H1 (cell line): ENCODE results near the gene SLC17A1. TPM values are rescaled to one million over a fixed set of nuclear protein-coding genes. Genes with fewer than 3 reads are reported as not detected.
A peak's percentile ranks its signal among the peaks of the same experiment; 100 is the strongest.

Experiments used
- CTCF ChIA-PET: fragments of 300-600 bp; sonication (Branson Sonifier 250); formaldehyde crosslinking; loops from one replicate; lab custom pipeline; 2021; ENCODE audit not compliant: partially characterized antibody; lab: Charles Lee
- POLR2A ChIA-PET: fragments of 300-600 bp; sonication (Branson Sonifier 250); formaldehyde crosslinking; loops from one replicate; lab custom pipeline; 2021; ENCODE audit warnings: inconsistent platforms; ENCODE audit not compliant: partially characterized antibody; lab: Charles Lee
- DNase-seq, 2 experiments: peaks; one replicate each; pipeline versions ENCODE4 v3.0.0 to v3.0.0-alpha.2; 2010 to 2022; ENCODE audit warnings: low spot score in 2 of 2, low read depth in 1 of 2, mixed read lengths in 1 of 2
- FAIRE-seq: peaks from 2 replicates; lab custom pipeline; 2011; peaks lifted over from hg19 to GRCh38; lab: Jason Lieb, UNC
- H2AFZ ChIP-seq: 2 replicates; pipeline ENCODE4 v1.8.1; 2012; ENCODE audit warnings: low read length, inconsistent platforms
- H2AK5ac ChIP-seq: 2 replicates; pipeline ENCODE4 v1.6.1; 2013; ENCODE audit warnings: low read depth, low read length
- H2BK120ac ChIP-seq: replicated peaks from 2 replicates; pipeline ENCODE3; 2013; ENCODE audit warnings: low read depth, low read length, inconsistent platforms
- H2BK12ac ChIP-seq: 2 replicates; pipeline ENCODE4 v1.6.1; 2013; ENCODE audit warnings: low read depth, low read length
- H2BK15ac ChIP-seq: 2 replicates; pipeline ENCODE4 v1.6.1; 2013; ENCODE audit warnings: low read length
- H2BK20ac ChIP-seq: 2 replicates; pipeline ENCODE4 v1.6.1; 2013; ENCODE audit warnings: low read length
- H2BK5ac ChIP-seq: 2 replicates; pipeline ENCODE4 v1.6.1; 2013; ENCODE audit warnings: low read depth, low read length
- H3K14ac ChIP-seq: 2 replicates; pipeline ENCODE4 v1.6.1; 2013; ENCODE audit warnings: inconsistent platforms; ENCODE audit not compliant: insufficient read length
- H3K18ac ChIP-seq: 2 replicates; pipeline ENCODE4 v1.6.1; 2013; ENCODE audit warnings: low read length; ENCODE audit errors: extremely low read depth
- H3K23ac ChIP-seq: 2 replicates; pipeline ENCODE4 v1.6.1; 2013; ENCODE audit warnings: inconsistent platforms; ENCODE audit not compliant: insufficient read length
- H3K23me2 ChIP-seq: 2 replicates; pipeline ENCODE4 v1.6.1; 2013; ENCODE audit warnings: low read depth, low read length
- H3K27ac ChIP-seq: 2 replicates; pipeline ENCODE4 v1.6.1; 2011; ENCODE audit warnings: low read depth, low read length, inconsistent platforms
- H3K27me3 ChIP-seq, 4 experiments: replicated peaks in 1 of 4; 1 replicate in 1 of 4; 2 replicates in 3 of 4; pipeline versions ENCODE4 v1.6.1 to v1.8.1; 2011 to 2013; ENCODE audit warnings: low read length in 3 of 4, mild to moderate bottlenecking in 3 of 4, inconsistent platforms in 2 of 4, mixed read lengths in 2 of 4, moderate library complexity in 1 of 4; ENCODE audit not compliant: control insufficient read depth in 3 of 4, insufficient read depth in 3 of 4; ENCODE audit errors: extremely low read depth in 1 of 4
- H3K36me3 ChIP-seq, 4 experiments: 2 replicates each; pipeline versions ENCODE4 v1.6.1 to v1.8.1; 2011 to 2013; ENCODE audit warnings: mild to moderate bottlenecking in 4 of 4, low read length in 3 of 4, moderate library complexity in 2 of 4, control low read depth in 1 of 4, inconsistent platforms in 1 of 4; ENCODE audit not compliant: insufficient read depth in 4 of 4, control insufficient read depth in 2 of 4
- H3K4ac ChIP-seq: replicated peaks from 2 replicates; pipeline ENCODE3; 2013; ENCODE audit warnings: low read length, low read depth, mixed read lengths, inconsistent platforms; ENCODE audit not compliant: insufficient read length
- H3K4me1 ChIP-seq, 4 experiments: replicated peaks in 1 of 4; 1 replicate in 1 of 4; 2 replicates in 3 of 4; pipeline versions ENCODE4 v1.6.1 to v1.8.1; 2011 to 2013; ENCODE audit warnings: low read length in 3 of 4, inconsistent platforms in 2 of 4, mixed read lengths in 1 of 4; ENCODE audit not compliant: insufficient read depth in 4 of 4, control insufficient read depth in 3 of 4
- H3K4me2 ChIP-seq, 2 experiments: 2 replicates each; pipeline versions ENCODE4 v1.6.1 to v1.8.1; 2011 to 2013; ENCODE audit warnings: low read depth in 2 of 2, low read length in 2 of 2, control low read depth in 1 of 2, inconsistent platforms in 1 of 2, mild to moderate bottlenecking in 1 of 2; ENCODE audit not compliant: insufficient read depth in 1 of 2
- H3K4me3 ChIP-seq, 4 experiments: fragments of 200-600, 300-600 bp in 1 of 4; sonication (generic), shearing (Covaris generic), sonication (Bioruptor Twin) in 1 of 4; 2 replicates each; pipeline versions ENCODE4 v1.5.1 to v1.8.1; 2011 to 2016; ENCODE audit warnings: low read length in 4 of 4, low read depth in 3 of 4, control low read depth in 2 of 4, inconsistent platforms in 2 of 4, mild to moderate bottlenecking in 2 of 4, mixed read lengths in 1 of 4, moderate library complexity in 1 of 4; ENCODE audit not compliant: insufficient read depth in 2 of 4; ENCODE audit errors: extremely low read depth in 1 of 4
- H3K56ac ChIP-seq: replicated peaks from 2 replicates; pipeline ENCODE3; 2013; ENCODE audit warnings: low read depth, mild to moderate bottlenecking, mixed read lengths, low read length, inconsistent platforms; ENCODE audit not compliant: insufficient read length
- H3K79me1 ChIP-seq: 2 replicates; pipeline ENCODE4 v1.6.1; 2013; ENCODE audit warnings: low read depth, low read length, control low read depth
- H3K79me2 ChIP-seq, 2 experiments: 2 replicates each; pipeline versions ENCODE4 v1.6.1 to v1.8.1; 2012 to 2013; ENCODE audit warnings: low read length in 2 of 2, mild to moderate bottlenecking in 2 of 2, inconsistent platforms in 1 of 2; ENCODE audit not compliant: insufficient read depth in 2 of 2, control insufficient read depth in 1 of 2
- H3K9ac ChIP-seq, 4 experiments: replicated peaks in 1 of 4; 1 replicate in 1 of 4; 2 replicates in 3 of 4; pipeline versions ENCODE4 v1.6.1 to v1.8.1; 2011 to 2013; ENCODE audit warnings: low read depth in 3 of 4, low read length in 3 of 4, control low read depth in 2 of 4, mild to moderate bottlenecking in 2 of 4, moderate library complexity in 2 of 4, inconsistent platforms in 1 of 4; ENCODE audit errors: extremely low read depth in 1 of 4
- H3K9me3 ChIP-seq, 2 experiments: 2 replicates each; pipeline versions ENCODE4 v1.6.1 to v1.8.1; 2012 to 2013; ENCODE audit warnings: mild to moderate bottlenecking in 2 of 2, moderate library complexity in 2 of 2, control low read depth in 1 of 2, inconsistent platforms in 1 of 2, low read depth in 1 of 2, low read length in 1 of 2, mixed read lengths in 1 of 2; ENCODE audit not compliant: insufficient read depth in 2 of 2
- H4K20me1 ChIP-seq, 2 experiments: replicated peaks in 1 of 2; 2 replicates each; pipeline versions ENCODE3 to v1.8.1; 2011 to 2013; ENCODE audit warnings: inconsistent platforms in 2 of 2, low read length in 2 of 2, mild to moderate bottlenecking in 1 of 2; ENCODE audit not compliant: insufficient read depth in 2 of 2, control insufficient read depth in 1 of 2
- H4K5ac ChIP-seq: 2 replicates; pipeline ENCODE4 v1.6.1; 2013; ENCODE audit warnings: low read length, low read depth, mixed read lengths, inconsistent platforms; ENCODE audit not compliant: insufficient read length
- H4K8ac ChIP-seq: 2 replicates; pipeline ENCODE4 v1.8.0; 2013; ENCODE audit warnings: mild to moderate bottlenecking, moderate library complexity, low read length, inconsistent platforms; ENCODE audit not compliant: insufficient read depth; ENCODE audit errors: extremely low read depth
- H4K91ac ChIP-seq: replicated peaks from 2 replicates; pipeline ENCODE3; 2013; ENCODE audit warnings: low read length, mixed read lengths, inconsistent platforms; ENCODE audit not compliant: insufficient read length
- ATF2 ChIP-seq: IDR thresholded peaks from 2 replicates; pipeline ENCODE4 v1.6.1; 2012; ENCODE audit warnings: low read length, inconsistent platforms
- BCL11A ChIP-seq, 2 experiments: IDR thresholded peaks; one replicate each; pipeline ENCODE4 v1.6.1; 2011; ENCODE audit warnings: low read depth in 2 of 2, low read length in 2 of 2, mild to moderate bottlenecking in 2 of 2
- CREB1 ChIP-seq: IDR thresholded peaks from 2 replicates; pipeline ENCODE4 v1.6.1; 2012; ENCODE audit warnings: inconsistent platforms
- CTCF ChIP-seq, 3 experiments: IDR thresholded peaks; 1 replicate in 2 of 3; 2 replicates in 1 of 3; pipeline versions ENCODE4 v1.5.1 to v1.6.1; 2011; ENCODE audit warnings: low read length in 3 of 3, mild to moderate bottlenecking in 3 of 3, inconsistent platforms in 2 of 3, low read depth in 1 of 3, moderate library complexity in 1 of 3; ENCODE audit not compliant: insufficient read depth in 1 of 3; ENCODE audit errors: control extremely low read depth in 1 of 3
- JUND ChIP-seq: IDR thresholded peaks from 2 replicates; pipeline ENCODE4 v1.6.1; 2011; ENCODE audit warnings: mild to moderate bottlenecking, improper control_type of control experiment, low read length
- KDM5A ChIP-seq: fragments of 200-600 bp; IDR thresholded peaks from 2 replicates; pipeline ENCODE4 v1.7.1; 2012; ENCODE audit warnings: mild to moderate bottlenecking, low read length, inconsistent platforms, mixed read lengths
- SIRT6 ChIP-seq: IDR thresholded peaks from one replicate; pipeline ENCODE4 v1.7.1; 2012; ENCODE audit warnings: low read length, inconsistent platforms
- SRF ChIP-seq: IDR thresholded peaks from 2 replicates; pipeline ENCODE4 v1.6.1; 2011; ENCODE audit warnings: mild to moderate bottlenecking, low read depth, low read length, moderate library complexity
- TBP ChIP-seq: IDR thresholded peaks from 2 replicates; pipeline ENCODE4 v1.6.1; 2011; ENCODE audit warnings: low read depth, low read length, improper control_type of control experiment
- TEAD4 ChIP-seq: IDR thresholded peaks from 2 replicates; pipeline ENCODE4 v1.6.1; 2012; ENCODE audit warnings: low read depth, low read length, inconsistent platforms, mixed read lengths
- WGBS, 2 experiments: shearing (Covaris generic) in 1 of 2; methylation state at CpG; one replicate each; pipeline versions ENCODE4 v1.1.6 to v1.1.7; 2013 to 2015; ENCODE audit warnings: low lambda C conversion rate in 2 of 2, mixed read lengths in 2 of 2, inconsistent platforms in 1 of 2, low coverage in 1 of 2, missing lambda C conversion rate in 1 of 2; ENCODE audit not compliant: insufficient replicate concordance in 2 of 2, insufficient coverage in 1 of 2, insufficient read length in 1 of 2; ENCODE audit errors: extremely low coverage in 1 of 2, missing lambda C conversion rate in 1 of 2; 5-methylcytosine and 5-hydroxymethylcytosine counted together
- polyA plus RNA-seq, 7 experiments: library from polyadenylated mRNA; depleted of rRNA in 3 of 7; stranded (reverse) in 5 of 7; unstranded in 2 of 7; fragments of >200 nt in 5 of 7; fragments of 200-250 nt in 2 of 7; gene quantifications; 1 replicate in 5 of 7; 2 replicates in 1 of 7; 4 replicates in 1 of 7; pipeline versions ENCODE4 v1.2.1 to v1.2.3, GENCODE V29; 2011 to 2013; ENCODE audit warnings: missing spikeins in 2 of 7, mixed read lengths in 2 of 7
- total RNA-seq: library from RNA; stranded (reverse); fragmentation: NEBNext Ultra II Directional; extraction: Animal tissue kit (Norgen Biotek cat#: 25700); gene quantifications from 2 replicates; pipeline ENCODE4 v1.2.1, GENCODE V29; 2021

Gene SLC17A1
- total and polyA plus RNA-seq, 2 of the 8 experiments (the other 6 are each of a cell fraction or from before 2014, with no cell fraction given) = not detected

- Histone ChIP-seq H3K79me2 (no peaks in the 10 kb centered on the region), H4K8ac (no peak overlapping the region), H2BK15ac (no peak overlapping the region), H3K56ac (no peak overlapping the region), H3K4ac (no peak overlapping the region), H3K18ac (no peak overlapping the region), H3K36me3 (no peaks in the 10 kb centered on the region), H3K14ac (no peak overlapping the region), H3K4me2 (no peak overlapping the region), H2BK20ac (no peak overlapping the region), H3K79me1 (no peaks in the 10 kb centered on the region), H3K23me2 (no peaks in the 10 kb centered on the region), H2AK5ac (no peak overlapping the region), H2AFZ (no peak overlapping the region), H2BK5ac (no peak overlapping the region), H3K9ac (no peak overlapping the region), H3K4me1 (no peaks in the 10 kb centered on the region), H3K4me3 (no peak overlapping the region), H2BK12ac (no peak overlapping the region), H4K20me1 (no peaks in the 10 kb centered on the region), H2BK120ac (no peak overlapping the region), H3K27ac (no peak overlapping the region), H4K5ac (no peak overlapping the region), H4K91ac (no peak overlapping the region), H3K27me3 (no peaks in the 10 kb centered on the region), H3K23ac (no peak overlapping the region), H3K9me3 (no peaks in the 10 kb centered on the region)
- CTCF ChIA-PET = interaction anchor here (0.8 to 4.4 kb wide), 8 partner anchors 8 to 67 kb away, joined by 3 to 12 read pairs (median 4); no protein-coding TSS in a partner anchor
- no peak for DNase-seq
- POLR2A ChIA-PET = no interaction called here
- 62% methylated on average over 1 of the region's 1 CpG; no CpG with 5 or more reads in 1 of the 2 experiments for WGBS, 2 experiments
- FAIRE-seq = peak; percentile 92
- TF ChIP-seq ATF2 = no peak
- TF ChIP-seq SRF = no peak
- TF ChIP-seq BCL11A (IDR thresholded peaks at IDR 0.05; ENCODE audit: low read depth in 2 of 2, low read length in 2 of 2) = no peak
- peak; percentile 74 for TF ChIP-seq TEAD4
- TF ChIP-seq SIRT6 = no peak
- TF ChIP-seq CTCF (IDR thresholded peaks at IDR 0.05; ENCODE audit: control extremely low read depth in 1 of 3, insufficient read depth in 1 of 3, low read depth in 1 of 3, low read length in 3 of 3) = peak in 2 of 3 experiments; percentile 44 to 68; a peak in 3 of 4 replicates
- TF ChIP-seq CREB1 = no peak
- TF ChIP-seq KDM5A = no peak
- TF ChIP-seq JUND = no peak
- TF ChIP-seq TBP = no peak
Observed at GRCh38 chr6:25746968-25747367, 84.9 kb downstream of the SLC17A1 start.
